ENCODE data around the gene CTSF.

GRCh38 chr11:66548774-66549630, 19.4 kb downstream of the CTSF start:
- no peak for TF ChIP-seq HDAC2 (CRISPR knock-in tag; IDR thresholded peaks at IDR 0.05)
- no peak for TF ChIP-seq NFATC3 (CRISPR knock-in tag; IDR thresholded peaks at IDR 0.05)
- no peak for TF ChIP-seq ZNF646 (CRISPR knock-in tag; IDR thresholded peaks at IDR 0.05)
- no peak for TF ChIP-seq REST (IDR thresholded peaks at IDR 0.05; ENCODE audit: borderline replicate concordance in 1 of 2, low read depth in 1 of 2, low read length in 2 of 2)
- TF ChIP-seq ZNF34 (CRISPR knock-in tag; IDR thresholded peaks at IDR 0.05; ENCODE audit: borderline replicate concordance) = no peak
- TF ChIP-seq ZNF660 (CRISPR knock-in tag; IDR thresholded peaks at IDR 0.05; ENCODE audit: borderline replicate concordance, low read depth) = no peak
- no peak for TF ChIP-seq ELF1 (CRISPR knock-in tag; IDR thresholded peaks at IDR 0.05)
- TF ChIP-seq ZSCAN29 (CRISPR knock-in tag; conservative IDR thresholded peaks at IDR 0.05) = no peak
- TF ChIP-seq ZNF232 (CRISPR knock-in tag; IDR thresholded peaks at IDR 0.05; ENCODE audit: borderline replicate concordance) = no peak
